Endodermal cell (in vitro differentiated cells): Measurements from ENCODE around the gene CCDC13. TPM values are rescaled to one million over a fixed set of nuclear protein-coding genes. Genes with fewer than 3 reads are reported as not detected.

Experiments
- DNase-seq: peaks from one replicate; pipeline ENCODE4 v3.0.0-alpha.2; 2017
- H3K27ac ChIP-seq: 2 replicates; pipeline ENCODE4 v1.5.1; 2013; ENCODE audit warnings: mild to moderate bottlenecking, low read depth, low read length, moderate library complexity
- H3K27me3 ChIP-seq: 2 replicates; pipeline ENCODE4 v1.6.1; 2013; ENCODE audit warnings: mild to moderate bottlenecking, low read length, moderate library complexity; ENCODE audit not compliant: insufficient read depth, control insufficient read depth, poor library complexity, severe bottlenecking
- H3K36me3 ChIP-seq: 2 replicates; pipeline ENCODE4 v1.7.0; 2013; ENCODE audit warnings: mild to moderate bottlenecking, low read length, moderate library complexity; ENCODE audit not compliant: control insufficient read depth, insufficient read depth
- H3K4me1 ChIP-seq: one replicate; pipeline ENCODE4 v1.7.0; 2013; ENCODE audit warnings: low read length; ENCODE audit not compliant: control insufficient read depth, insufficient read depth
- H3K4me3 ChIP-seq: 2 replicates; pipeline ENCODE4 v1.5.1; 2013; ENCODE audit warnings: mild to moderate bottlenecking, low read length, moderate library complexity
- H3K9ac ChIP-seq: 2 replicates; pipeline ENCODE4 v1.6.1; 2013; ENCODE audit warnings: mild to moderate bottlenecking, low read length, moderate library complexity; ENCODE audit not compliant: poor library complexity, severe bottlenecking; ENCODE audit errors: extremely low read depth
- H3K9me3 ChIP-seq: 2 replicates; pipeline ENCODE4 v1.6.1; 2013; ENCODE audit warnings: mild to moderate bottlenecking, low read length, moderate library complexity; ENCODE audit not compliant: control insufficient read depth
- H3K27ac Mint-ChIP-seq: 2 replicates; pipeline ENCODE4 v1.8.0; 2020; ENCODE audit warnings: mixed read lengths
- H3K27me3 Mint-ChIP-seq: 2 replicates; pipeline ENCODE4 v1.8.0; 2021; ENCODE audit warnings: mild to moderate bottlenecking, mixed read lengths; ENCODE audit not compliant: insufficient read depth
- H3K36me3 Mint-ChIP-seq: 2 replicates; pipeline ENCODE4 v1.8.0; 2020; ENCODE audit warnings: low read depth, mixed read lengths
- H3K4me1 Mint-ChIP-seq: 2 replicates; pipeline ENCODE4 v1.8.0; 2020; ENCODE audit warnings: mixed read lengths
- H3K4me3 Mint-ChIP-seq: 2 replicates; pipeline ENCODE4 v1.8.0; 2020; ENCODE audit warnings: mild to moderate bottlenecking, moderate library complexity, mixed read lengths
- H3K9me3 Mint-ChIP-seq: 2 replicates; pipeline ENCODE4 v1.8.0; 2020; ENCODE audit warnings: mild to moderate bottlenecking, mixed read lengths
- CTCF ChIP-seq: fragments of 200-600 bp; sonication (generic); conservative IDR thresholded peaks from 2 replicates; pipeline ENCODE4 v1.5.0; 2021; ENCODE audit warnings: antibody characterized with exemption, mild to moderate bottlenecking
- WGBS, 2 experiments: methylation state at CpG; one replicate each; pipeline versions ENCODE4 v1.1.5 to v1.1.7; 2013; ENCODE audit warnings: missing lambda C conversion rate in 2 of 2, mixed read lengths in 1 of 2; ENCODE audit not compliant: insufficient coverage in 1 of 2, insufficient read length in 1 of 2; 5-methylcytosine and 5-hydroxymethylcytosine counted together
- total RNA-seq, 2 donors: library from RNA; stranded (reverse); fragmentation: NEBNext Ultra II Directional in 1 of 2; extraction: Animal tissue kit (Norgen Biotek cat#: 25700) in 1 of 2; gene quantifications; 2 replicates in 1 of 2; 3 replicates in 1 of 2; pipeline ENCODE4 v1.2.1, GENCODE V29; 2021

The CCDC13 gene
- total RNA-seq, 2 donors from 2014 or later = 0.64 to 1.1 TPM

- no peak overlapping the region for H3K4me3 Mint-ChIP-seq
- no peak overlapping the region for H3K27ac Mint-ChIP-seq
- Histone ChIP-seq H3K27ac (no peak overlapping the region), H3K36me3 (no peaks in the 10 kb centered on the region), H3K9me3 (no peaks in the 10 kb centered on the region), H3K27me3 (no peaks in the 10 kb centered on the region), H3K9ac (no peak overlapping the region), H3K4me1 (no peaks in the 10 kb centered on the region), H3K4me3 (no peak overlapping the region)
- 91 to 94% methylated on average over 11 of the region's 11 CpGs for WGBS, 2 experiments
- H3K9me3 Mint-ChIP-seq = no peaks in the 10 kb centered on the region
- peak; percentile 43 for DNase-seq
- H3K4me1 Mint-ChIP-seq = peaks cover 10% of the 10 kb centered on the region
- H3K36me3 Mint-ChIP-seq = no peaks in the 10 kb centered on the region
- H3K27me3 Mint-ChIP-seq = no peaks in the 10 kb centered on the region
- TF ChIP-seq CTCF = no peak
These were observed 26.3 kb downstream of the CCDC13 start for GRCh38 chr3:42746455-42747450.

- H3K9ac ChIP-seq = no peak overlapping the region
- H3K9me3 Mint-ChIP-seq = no peaks in the 10 kb centered on the region
- DNase-seq = peak; percentile 60
- H3K36me3 ChIP-seq = no peaks in the 10 kb centered on the region
- no peaks in the 10 kb centered on the region for H3K27me3 Mint-ChIP-seq
- H3K36me3 Mint-ChIP-seq = no peaks in the 10 kb centered on the region
- H3K27me3 ChIP-seq = no peaks in the 10 kb centered on the region
- WGBS, 2 experiments = 64 to 77% methylated on average over 6 to 8 of the region's 8 CpGs
- no peak overlapping the region for H3K4me3 ChIP-seq
- no peak overlapping the region for H3K4me3 Mint-ChIP-seq
- H3K27ac ChIP-seq = no peak overlapping the region
- H3K4me1 Mint-ChIP-seq = peaks cover 10% of the 10 kb centered on the region
- H3K4me1 ChIP-seq = no peaks in the 10 kb centered on the region
- no peaks in the 10 kb centered on the region for H3K9me3 ChIP-seq
- H3K27ac Mint-ChIP-seq = no peak overlapping the region
- no peak for TF ChIP-seq CTCF
These were observed 27.1 kb downstream of the CCDC13 start for GRCh38 chr3:42745776-42746454.

- peaks cover 9% of the 10 kb centered on the region for H3K4me1 Mint-ChIP-seq
- H3K36me3 Mint-ChIP-seq = no peaks in the 10 kb centered on the region
- 67 to 92% methylated on average over 1 to 3 of the region's 3 CpGs for WGBS, 2 experiments
- no peak overlapping the region for H3K27ac Mint-ChIP-seq
- no peaks in the 10 kb centered on the region for H3K36me3 ChIP-seq
- TF ChIP-seq CTCF = no peak
- no peaks in the 10 kb centered on the region for H3K27me3 ChIP-seq
- H3K9me3 ChIP-seq = no peaks in the 10 kb centered on the region
- no peaks in the 10 kb centered on the region for H3K9me3 Mint-ChIP-seq
- no peak overlapping the region for H3K9ac ChIP-seq
- H3K4me1 ChIP-seq = no peaks in the 10 kb centered on the region
- DNase-seq = peak; percentile 21
- no peaks in the 10 kb centered on the region for H3K27me3 Mint-ChIP-seq
- H3K4me3 ChIP-seq = no peak overlapping the region
- no peak overlapping the region for H3K4me3 Mint-ChIP-seq
- H3K27ac ChIP-seq = no peak overlapping the region
These were observed 27.7 kb downstream of the CCDC13 start for GRCh38 chr3:42745291-42745745.
